HepG2 (cell line): ENCODE results near the gene CAMSAP1. TPM values are rescaled to one million over a fixed set of nuclear protein-coding genes. Genes with fewer than 3 reads are reported as not detected.

Experiments
- ATAC-seq: fragments of 200-7000 bp; cut with Tn5 transposase; 3 replicates; pipeline ENCODE4 v1.9.1; 2020; ENCODE audit warnings: mild to moderate bottlenecking, moderate library complexity
- BruUV-seq: library from RNA; stranded (reverse); fragments of 400-500 nt; replicated peaks from 2 replicates; lab custom pipeline; 2021; lab: Mats Ljungman, UMichigan
- CTCF ChIA-PET: fragments of 300-600 bp; formaldehyde crosslinking; extraction: SDS; loops from one replicate; lab custom pipeline; 2021; ENCODE audit warnings: low total read pairs, inconsistent platforms, low intra/inter-chr PET ratio; lab: Yijun Ruan, JAX
- POLR2A ChIA-PET: fragments of 350-600 bp; sonication (Branson Sonifier 250); formaldehyde crosslinking; loops from one replicate; lab custom pipeline; 2020; ENCODE audit warnings: antibody characterized with exemption, inconsistent platforms; lab: Yijun Ruan, JAX
- DNase-seq: peaks from one replicate; pipeline ENCODE4 v3.0.0-alpha.2; 2015; ENCODE audit warnings: low spot score
- FAIRE-seq: peaks from 3 replicates; lab custom pipeline; 2011; peaks lifted over from hg19 to GRCh38; lab: Jason Lieb, UNC
- H2AFZ ChIP-seq: one replicate; pipeline ENCODE4 v1.6.1; 2011; ENCODE audit warnings: low read length, inconsistent platforms
- H3K27ac ChIP-seq: fragments of 300-600 bp; 3 replicates; pipeline ENCODE4 v1.8.0; 2011; ENCODE audit warnings: mixed run types, mild to moderate bottlenecking, mixed read lengths, low read length, inconsistent platforms; ENCODE audit not compliant: insufficient read depth; ENCODE audit errors: extremely low read length
- H3K27me3 ChIP-seq, 2 experiments: fragments of 200-600 bp in 1 of 2; 2 replicates in 1 of 2; 3 replicates in 1 of 2; pipeline versions ENCODE4 v1.6.0 to v1.8.0; 2011; ENCODE audit warnings: low read length in 2 of 2, mild to moderate bottlenecking in 2 of 2, moderate library complexity in 2 of 2, inconsistent platforms in 1 of 2; ENCODE audit not compliant: insufficient read depth in 2 of 2, control insufficient read depth in 1 of 2
- H3K36me3 ChIP-seq, 2 experiments: fragments of 200-600 bp in 1 of 2; replicated peaks in 1 of 2; 2 replicates in 1 of 2; 3 replicates in 1 of 2; pipeline versions ENCODE4 v1.5.1 to v1.8.0; 2011; ENCODE audit warnings: low read length in 2 of 2, inconsistent platforms in 1 of 2; ENCODE audit not compliant: insufficient read depth in 2 of 2, control insufficient read depth in 1 of 2
- H3K4me1 ChIP-seq: 2 replicates; pipeline ENCODE4 v1.5.1; 2012; ENCODE audit warnings: low read length, inconsistent platforms; ENCODE audit not compliant: insufficient read depth
- H3K4me2 ChIP-seq: 2 replicates; pipeline ENCODE4 v1.6.0; 2011; ENCODE audit warnings: low read depth, low read length, inconsistent platforms
- H3K4me3 ChIP-seq, 3 experiments: fragments of 200-600 bp in 1 of 3; sonication (generic), shearing (Covaris generic) in 1 of 3; replicated peaks in 1 of 3; 2 replicates each; pipeline ENCODE4 v1.5.1; 2011 to 2016; ENCODE audit warnings: low read length in 3 of 3, inconsistent platforms in 2 of 3, low read depth in 2 of 3, mild to moderate bottlenecking in 2 of 3, control low read depth in 1 of 3, mixed read lengths in 1 of 3; ENCODE audit not compliant: insufficient read depth in 1 of 3
- H3K79me2 ChIP-seq: one replicate; pipeline ENCODE4 v1.6.1; 2011; ENCODE audit warnings: low read length, inconsistent platforms; ENCODE audit not compliant: insufficient read depth
- H3K9ac ChIP-seq: 2 replicates; pipeline ENCODE4 v1.6.0; 2011; ENCODE audit warnings: mild to moderate bottlenecking, low read depth, low read length, inconsistent platforms; ENCODE audit not compliant: insufficient read depth
- H3K9me3 ChIP-seq: 2 replicates; pipeline ENCODE4 v1.5.1; 2012; ENCODE audit warnings: mild to moderate bottlenecking, low read length
- H4K20me1 ChIP-seq: 2 replicates; pipeline ENCODE4 v1.6.0; 2011; ENCODE audit warnings: inconsistent platforms, mild to moderate bottlenecking, low read length, moderate library complexity; ENCODE audit not compliant: insufficient read depth
- AGO2 ChIP-seq: fragments of 200-400 bp; formaldehyde crosslinking; optimal IDR thresholded peaks from 2 replicates; pipeline ENCODE3; 2017; ENCODE audit warnings: mild to moderate bottlenecking, low read depth, low read length, moderate library complexity
- CENPT ChIP-seq: sonication (generic); formaldehyde crosslinking; IDR thresholded peaks from 2 replicates; pipeline ENCODE4 v1.8.0; 2022; ENCODE audit warnings: low read depth, mild to moderate bottlenecking, moderate library complexity, missing genetic modification reagents
- CHD4 ChIP-seq: fragments of 200-600 bp; sonication (generic); IDR thresholded peaks from 2 replicates; pipeline ENCODE4 v1.7.0; 2017; ENCODE audit warnings: mild to moderate bottlenecking, low read length, borderline replicate concordance
- FUBP1 ChIP-seq: sonication (generic); formaldehyde crosslinking; IDR thresholded peaks from 2 replicates; pipeline ENCODE4 v1.5.1; 2020; ENCODE audit warnings: missing genetic modification reagents, mild to moderate bottlenecking, borderline replicate concordance
- GABPB1 ChIP-seq: IDR thresholded peaks from 2 replicates; pipeline ENCODE4 v1.6.1; 2016; ENCODE audit warnings: mild to moderate bottlenecking, missing genetic modification reagents, moderate library complexity, missing compliant biosample characterization
- GMEB1 ChIP-seq: sonication (generic); formaldehyde crosslinking; IDR thresholded peaks from 2 replicates; pipeline ENCODE4 v1.5.1; 2020; ENCODE audit warnings: missing genetic modification reagents, mild to moderate bottlenecking, borderline replicate concordance
- JUN ChIP-seq: sonication (generic); formaldehyde crosslinking; IDR thresholded peaks from 2 replicates; pipeline ENCODE4 v1.4.0; 2020; ENCODE audit warnings: mild to moderate bottlenecking, missing genetic modification reagents
- NCOR1 ChIP-seq: fragments of 200-600 bp; sonication (generic); IDR thresholded peaks from 2 replicates; pipeline ENCODE4 v1.7.0; 2017; ENCODE audit warnings: antibody characterized with exemption, low read length, borderline replicate concordance
- PHB2 ChIP-seq: fragments of 450-650 bp; IDR thresholded peaks from 2 replicates; pipeline ENCODE4 v1.6.1; 2018; ENCODE audit not compliant: partially characterized antibody
- PHF5A ChIP-seq: IDR thresholded peaks from one replicate; pipeline ENCODE4 v1.6.1; 2018; ENCODE audit warnings: low read depth, missing genetic modification reagents; ENCODE audit not compliant: unreplicated experiment
- RFXAP ChIP-seq: sonication (generic); formaldehyde crosslinking; IDR thresholded peaks from 2 replicates; pipeline ENCODE4 v1.4.0; 2020; ENCODE audit warnings: missing genetic modification reagents, borderline replicate concordance
- TERF1 ChIP-seq: sonication (generic); formaldehyde crosslinking; IDR thresholded peaks from 2 replicates; pipeline ENCODE4 v1.8.0; 2022; ENCODE audit warnings: mild to moderate bottlenecking, missing genetic modification reagents, moderate library complexity
- ZFP1 ChIP-seq: IDR thresholded peaks from 2 replicates; pipeline ENCODE4 v1.6.1; 2016
- ZIK1 ChIP-seq: sonication (generic); formaldehyde crosslinking; IDR thresholded peaks from 2 replicates; pipeline ENCODE4 v1.5.0; 2020; ENCODE audit warnings: mild to moderate bottlenecking, low read depth, missing genetic modification reagents, borderline replicate concordance
- ZNF230 ChIP-seq: sonication (generic); formaldehyde crosslinking; IDR thresholded peaks from 2 replicates; pipeline ENCODE4 v1.4.0; 2020; ENCODE audit warnings: mild to moderate bottlenecking, missing genetic modification reagents
- ZNF281 ChIP-seq: sonication (generic); formaldehyde crosslinking; IDR thresholded peaks from 2 replicates; pipeline ENCODE4 v1.4.0; 2020; ENCODE audit warnings: missing genetic modification reagents, borderline replicate concordance
- ZNF737 ChIP-seq: sonication (generic); formaldehyde crosslinking; IDR thresholded peaks from 2 replicates; pipeline ENCODE4 v1.5.0; 2020; ENCODE audit warnings: missing genetic modification reagents, mild to moderate bottlenecking, borderline replicate concordance
- WGBS: methylation state at CpG from one replicate; pipeline ENCODE4 v1.1.6; 2017; ENCODE audit warnings: low lambda C conversion rate; 5-methylcytosine and 5-hydroxymethylcytosine counted together
- in situ Hi-C: cut with HindIII; loops from 2 replicates; pipeline ENCODE4 v1.10.0; 2017; ENCODE audit warnings: low pct_unique_long_range_greater_than_20kb; ENCODE audit not compliant: extremely low pct_ligation_motif_present
- intact Hi-C: fragments of 100-400 bp; cut with micrococcal nuclease; formaldehyde crosslinking; loops from one replicate; pipeline ENCODE4 v1.10.0; 2022; ENCODE audit not compliant: unreplicated experiment
- polyA plus RNA-seq, 8 experiments: library from polyadenylated mRNA; depleted of rRNA in 3 of 8; stranded (reverse) in 7 of 8; unstranded in 1 of 8; fragments of >200 nt; fragmentation: Illumina TruSeq in 4 of 8; extraction: Trizol in 4 of 8; gene quantifications; 2 replicates each; pipeline versions ENCODE4 v1.2.1 to v1.2.3, GENCODE V29; 2011 to 2016; ENCODE audit warnings: low read depth in 4 of 8, missing spikeins in 1 of 8, mixed read lengths in 1 of 8; ENCODE audit not compliant: insufficient read depth in 1 of 8
- total RNA-seq, 5 experiments: library from RNA; depleted of rRNA; stranded (reverse); fragments of >200 nt; fragmentation: Illumina TruSeq; extraction: Trizol; gene quantifications; 2 replicates each; pipeline ENCODE4 v1.2.3, GENCODE V29; 2016; ENCODE audit warnings: low read depth in 1 of 5

CAMSAP1 gene
- total and polyA plus RNA-seq, 2 of the 13 experiments (the other 11 are each of a cell fraction or from before 2014, with no cell fraction given) = 3.8 to 12.4 TPM

- POLR2A ChIA-PET = no interaction called here
- TF ChIP-seq ZFP1 (CRISPR knock-in tag) = no peak
- no peak for TF ChIP-seq PHB2
- TF ChIP-seq CHD4 = no peak
- no peak for TF ChIP-seq RFXAP (CRISPR knock-in tag)
- no peak for TF ChIP-seq ZNF737 (CRISPR knock-in tag)
- TF ChIP-seq TERF1 = no peak
- TF ChIP-seq NCOR1 = no peak
- no peak for TF ChIP-seq AGO2
- no peak for TF ChIP-seq JUN (CRISPR knock-in tag)
- TF ChIP-seq ZNF230 (CRISPR knock-in tag) = no peak
- no peak for TF ChIP-seq ZIK1
- TF ChIP-seq PHF5A (CRISPR knock-in tag) = no peak
- TF ChIP-seq CENPT (CRISPR knock-in tag) = no peak
- TF ChIP-seq GMEB1 (CRISPR knock-in tag) = no peak
- TF ChIP-seq FUBP1 (CRISPR knock-in tag) = no peak
- TF ChIP-seq ZNF281 (CRISPR knock-in tag) = no peak
- no peak for TF ChIP-seq GABPB1 (CRISPR knock-in tag)
Measured at GRCh38 chr9:135903786-135904520, 3.4 kb downstream of the CAMSAP1 start.

More at GRCh38 chr9:135903786-135904520, 3.4 kb downstream of the CAMSAP1 start:
- Histone ChIP-seq H3K79me2 (peaks cover 79% of the 10 kb centered on the region), H3K4me1 (peaks cover 60% of the 10 kb centered on the region), H3K4me2 (no peak overlapping the region), H3K27me3 (no peaks in the 10 kb centered on the region), H3K27ac (no peak overlapping the region), H3K36me3 (no peaks in the 10 kb centered on the region; a peak in 1 of 5 replicates), H3K9me3 (no peaks in the 10 kb centered on the region), H2AFZ (no peak overlapping the region), H4K20me1 (peaks cover 29% of the 10 kb centered on the region), H3K9ac (no peak overlapping the region), H3K4me3 (no peak overlapping the region)
- no peak for ATAC-seq
- DNase-seq = no peak
- 97% methylated on average over 16 of the region's 16 CpGs for WGBS
- intact Hi-C loops (no loop called here), in situ Hi-C loops (no loop called here)
- no TSS peak for BruUV-seq
- no peak for FAIRE-seq
- CTCF ChIA-PET = no interaction called here
